Adrenal gland (tissue), 5 donors: ENCODE results near the gene FHIT.

Experiments used
- POLR2A ChIP-seq, 2 donors: fragments of 450-650 bp; IDR thresholded peaks; one replicate each; pipeline ENCODE4 v1.6.1; 2017; ENCODE audit warnings: antibody characterized with exemption in 2 of 2, mild to moderate bottlenecking in 2 of 2, moderate library complexity in 1 of 2
- TF ChIP-seq, protein P1 (sequence below), 6 experiments: fragments of 450-650 bp in 4 of 6; fragments of 200-600 bp in 2 of 6; sonication (generic) in 1 of 6; IDR thresholded peaks; 1 replicate in 5 of 6; 2 replicates in 1 of 6; pipeline versions ENCODE4 v1.5.1 to v1.8.0; 2016 to 2021; ENCODE audit warnings: antibody characterized with exemption in 6 of 6, mild to moderate bottlenecking in 2 of 6, moderate library complexity in 1 of 6
- donor health status: DM: no; HTN: no; CAD: no.

DNA sequence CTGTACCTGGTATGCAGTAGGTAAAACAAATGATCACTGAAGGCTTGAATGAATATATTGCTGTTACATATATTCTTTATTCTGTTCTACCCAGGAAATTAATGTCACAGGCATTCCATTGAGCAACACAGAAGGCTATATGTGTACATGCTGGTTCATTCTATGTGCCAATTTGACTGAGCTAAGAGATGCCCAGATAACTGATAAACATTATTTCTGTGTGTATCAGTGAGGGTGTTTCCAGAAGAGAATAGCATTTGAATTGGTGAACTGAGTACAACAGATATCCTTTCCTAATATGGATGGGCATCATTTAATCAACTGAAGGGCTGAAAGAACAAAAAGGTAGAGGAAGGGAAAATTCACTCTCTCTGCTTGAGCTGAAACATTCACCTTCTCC is 886.8 kb downstream of the FHIT start:
- TF ChIP-seq, protein P1, sequence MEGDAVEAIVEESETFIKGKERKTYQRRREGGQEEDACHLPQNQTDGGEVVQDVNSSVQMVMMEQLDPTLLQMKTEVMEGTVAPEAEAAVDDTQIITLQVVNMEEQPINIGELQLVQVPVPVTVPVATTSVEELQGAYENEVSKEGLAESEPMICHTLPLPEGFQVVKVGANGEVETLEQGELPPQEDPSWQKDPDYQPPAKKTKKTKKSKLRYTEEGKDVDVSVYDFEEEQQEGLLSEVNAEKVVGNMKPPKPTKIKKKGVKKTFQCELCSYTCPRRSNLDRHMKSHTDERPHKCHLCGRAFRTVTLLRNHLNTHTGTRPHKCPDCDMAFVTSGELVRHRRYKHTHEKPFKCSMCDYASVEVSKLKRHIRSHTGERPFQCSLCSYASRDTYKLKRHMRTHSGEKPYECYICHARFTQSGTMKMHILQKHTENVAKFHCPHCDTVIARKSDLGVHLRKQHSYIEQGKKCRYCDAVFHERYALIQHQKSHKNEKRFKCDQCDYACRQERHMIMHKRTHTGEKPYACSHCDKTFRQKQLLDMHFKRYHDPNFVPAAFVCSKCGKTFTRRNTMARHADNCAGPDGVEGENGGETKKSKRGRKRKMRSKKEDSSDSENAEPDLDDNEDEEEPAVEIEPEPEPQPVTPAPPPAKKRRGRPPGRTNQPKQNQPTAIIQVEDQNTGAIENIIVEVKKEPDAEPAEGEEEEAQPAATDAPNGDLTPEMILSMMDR (IDR thresholded peaks at IDR 0.05) = no peak
- TF ChIP-seq POLR2A (IDR thresholded peaks at IDR 0.05) = no peak
